ENCODE data around the gene OR8B8.

The OR8B8 gene

DNA sequence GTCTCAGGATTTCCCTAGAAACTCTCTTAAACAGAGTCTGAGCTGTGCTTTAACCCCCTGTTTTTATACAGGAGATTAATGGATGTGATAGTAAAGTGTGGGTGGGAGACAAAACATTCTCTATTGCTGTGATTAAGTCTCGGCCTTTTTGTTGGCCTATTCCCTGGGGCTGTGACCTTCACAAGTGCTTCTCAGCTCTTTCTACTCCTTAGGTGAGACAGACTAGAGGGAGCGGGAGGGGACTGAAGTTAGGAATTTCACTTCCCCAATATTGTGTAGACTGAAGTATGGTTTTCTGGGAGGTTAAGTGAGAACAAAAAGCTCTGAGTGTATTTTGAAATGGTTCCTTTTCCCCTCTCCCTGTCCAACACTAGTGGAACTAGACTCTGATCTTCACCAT is 29.8 kb upstream of the OR8B8 start:
- no CpG with 5 or more reads among the region's 2 CpGs for WGBS (ENCODE audit: insufficient coverage)
- POLR2A ChIA-PET = no interaction called here
- H3K9me3 ChIP-seq (ENCODE audit: control extremely low read depth in 1 of 5, control insufficient read depth in 4 of 5, insufficient read depth in 2 of 5, low read depth in 1 of 5, low read length in 4 of 5) = no peaks in the 10 kb centered on the region
- H3K4me1 ChIP-seq (ENCODE audit: control extremely low read depth in 1 of 4, control insufficient read depth in 4 of 4, insufficient read depth in 4 of 4, low read length in 3 of 4) = peaks cover 0 to 6% (median 2%) of the 10 kb centered on the region in 4 experiments
- no peak overlapping the region for H3K4me3 ChIP-seq (ENCODE audit: control insufficient read depth in 1 of 7, extremely low read depth in 1 of 7, insufficient read depth in 4 of 7, low read depth in 2 of 7, low read length in 6 of 7)
- H3K27ac ChIP-seq (ENCODE audit: insufficient read depth in 1 of 2, low read depth in 1 of 2, low read length in 2 of 2, poor library complexity in 1 of 2, severe bottlenecking in 2 of 2) = no peak overlapping the region
- CTCF ChIA-PET = no interaction called here
- peaks cover 0 to 9% (median 2%) of the 10 kb centered on the region in 5 experiments for H3K27me3 ChIP-seq (replicated peaks in 2 of 5; ENCODE audit: control insufficient read depth in 4 of 5, insufficient read depth in 5 of 5, low read length in 4 of 5)
- no peak for DNase-seq
- H3K36me3 ChIP-seq (ENCODE audit: control insufficient read depth in 4 of 4, insufficient read depth in 4 of 4, low read length in 3 of 4) = no peaks in the 10 kb centered on the region

DNA sequence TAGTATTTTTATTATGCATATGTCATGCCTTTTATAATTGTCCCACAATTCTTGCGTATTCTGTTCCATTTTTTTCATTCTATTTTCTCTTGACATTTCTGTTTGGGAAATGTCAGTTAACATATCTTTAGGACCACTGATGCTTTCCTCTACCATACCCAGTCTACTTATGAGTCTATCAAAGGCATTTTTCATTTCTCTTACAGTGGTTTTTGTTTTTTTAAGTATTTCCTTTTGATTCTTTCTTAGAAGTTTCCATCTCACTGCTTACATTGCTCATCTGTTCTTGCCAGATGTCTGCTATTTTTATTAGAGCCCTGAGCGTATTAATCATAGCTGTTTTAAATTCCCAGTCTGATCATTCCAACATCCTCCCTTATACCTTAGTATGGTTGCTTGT is 29.3 kb upstream of the OR8B8 start:
- Histone ChIP-seq H3K27ac (ENCODE audit: insufficient read depth in 1 of 2, low read depth in 1 of 2, low read length in 2 of 2, poor library complexity in 1 of 2, severe bottlenecking in 2 of 2) (no peak overlapping the region), H3K36me3 (ENCODE audit: control insufficient read depth in 4 of 4, insufficient read depth in 4 of 4, low read length in 3 of 4) (no peaks in the 10 kb centered on the region), H3K27me3 (replicated peaks in 2 of 5; ENCODE audit: control insufficient read depth in 4 of 5, insufficient read depth in 5 of 5, low read length in 4 of 5) (peaks cover 0 to 13% (median 2%) of the 10 kb centered on the region in 5 experiments), H3K9me3 (ENCODE audit: control extremely low read depth in 1 of 5, control insufficient read depth in 4 of 5, insufficient read depth in 2 of 5, low read depth in 1 of 5, low read length in 4 of 5) (no peaks in the 10 kb centered on the region), H3K4me1 (ENCODE audit: control extremely low read depth in 1 of 4, control insufficient read depth in 4 of 4, insufficient read depth in 4 of 4, low read length in 3 of 4) (peaks cover 0 to 6% (median 2%) of the 10 kb centered on the region in 4 experiments), H3K4me3 (ENCODE audit: control insufficient read depth in 1 of 7, extremely low read depth in 1 of 7, insufficient read depth in 4 of 7, low read depth in 2 of 7, low read length in 6 of 7) (no peak overlapping the region)
- no CpG with 5 or more reads among the region's 2 CpGs for WGBS (ENCODE audit: insufficient coverage)
- POLR2A ChIA-PET = no interaction called here
- DNase-seq = no peak
- CTCF ChIA-PET = no interaction called here

GRCh38 chr11:124474079-124474478 is 28.6 kb upstream of the OR8B8 start:
- WGBS (ENCODE audit: insufficient coverage) = no CpG with 5 or more reads among the region's 1 CpG
- Histone ChIP-seq H3K27me3 (replicated peaks in 2 of 5; ENCODE audit: control insufficient read depth in 4 of 5, insufficient read depth in 5 of 5, low read length in 4 of 5) (peaks cover 0 to 20% (median 2%) of the 10 kb centered on the region in 5 experiments), H3K4me3 (ENCODE audit: control insufficient read depth in 1 of 7, extremely low read depth in 1 of 7, insufficient read depth in 4 of 7, low read depth in 2 of 7, low read length in 6 of 7) (no peak overlapping the region), H3K4me1 (ENCODE audit: control extremely low read depth in 1 of 4, control insufficient read depth in 4 of 4, insufficient read depth in 4 of 4, low read length in 3 of 4) (peaks cover 0 to 6% (median 2%) of the 10 kb centered on the region in 4 experiments), H3K36me3 (ENCODE audit: control insufficient read depth in 4 of 4, insufficient read depth in 4 of 4, low read length in 3 of 4) (no peaks in the 10 kb centered on the region), H3K9me3 (ENCODE audit: control extremely low read depth in 1 of 5, control insufficient read depth in 4 of 5, insufficient read depth in 2 of 5, low read depth in 1 of 5, low read length in 4 of 5) (no peaks in the 10 kb centered on the region), H3K27ac (ENCODE audit: insufficient read depth in 1 of 2, low read depth in 1 of 2, low read length in 2 of 2, poor library complexity in 1 of 2, severe bottlenecking in 2 of 2) (no peak overlapping the region)
- peak in 2 of 3 donors; percentile 36 to 44 for DNase-seq
- ChIA-PET CTCF (no interaction called here), POLR2A (no interaction called here)

GRCh38 chr11:124473476-124473875 is 28.0 kb upstream of the OR8B8 start:
- POLR2A ChIA-PET = no interaction called here
- Histone ChIP-seq H3K27me3 (replicated peaks in 2 of 5; ENCODE audit: control insufficient read depth in 4 of 5, insufficient read depth in 5 of 5, low read length in 4 of 5) (peaks cover 0 to 22% (median 2%) of the 10 kb centered on the region in 5 experiments), H3K9me3 (ENCODE audit: control extremely low read depth in 1 of 5, control insufficient read depth in 4 of 5, insufficient read depth in 2 of 5, low read depth in 1 of 5, low read length in 4 of 5) (no peaks in the 10 kb centered on the region), H3K4me1 (ENCODE audit: control extremely low read depth in 1 of 4, control insufficient read depth in 4 of 4, insufficient read depth in 4 of 4, low read length in 3 of 4) (peaks cover 0 to 6% (median 2%) of the 10 kb centered on the region in 4 experiments), H3K27ac (ENCODE audit: insufficient read depth in 1 of 2, low read depth in 1 of 2, low read length in 2 of 2, poor library complexity in 1 of 2, severe bottlenecking in 2 of 2) (no peak overlapping the region), H3K4me3 (ENCODE audit: control insufficient read depth in 1 of 7, extremely low read depth in 1 of 7, insufficient read depth in 4 of 7, low read depth in 2 of 7, low read length in 6 of 7) (no peak overlapping the region), H3K36me3 (ENCODE audit: control insufficient read depth in 4 of 4, insufficient read depth in 4 of 4, low read length in 3 of 4) (no peaks in the 10 kb centered on the region)
- CTCF ChIA-PET = no interaction called here
- DNase-seq = peak in 1 of 3 donors; percentile 8
- no CpG with 5 or more reads among the region's 1 CpG for WGBS (ENCODE audit: insufficient coverage)

GRCh38 chr11:124470561-124471227 is 25.2 kb upstream of the OR8B8 start:
- Histone ChIP-seq H3K4me3 (ENCODE audit: control insufficient read depth in 1 of 7, extremely low read depth in 1 of 7, insufficient read depth in 4 of 7, low read depth in 2 of 7, low read length in 6 of 7) (no peak overlapping the region), H3K4me1 (ENCODE audit: control extremely low read depth in 1 of 4, control insufficient read depth in 4 of 4, insufficient read depth in 4 of 4, low read length in 3 of 4) (peaks cover 0 to 6% (median 2%) of the 10 kb centered on the region in 4 experiments), H3K9me3 (ENCODE audit: control extremely low read depth in 1 of 5, control insufficient read depth in 4 of 5, insufficient read depth in 2 of 5, low read depth in 1 of 5, low read length in 4 of 5) (no peaks in the 10 kb centered on the region), H3K36me3 (ENCODE audit: control insufficient read depth in 4 of 4, insufficient read depth in 4 of 4, low read length in 3 of 4) (no peaks in the 10 kb centered on the region), H3K27me3 (replicated peaks in 2 of 5; ENCODE audit: control insufficient read depth in 4 of 5, insufficient read depth in 5 of 5, low read length in 4 of 5) (peaks cover 0 to 29% (median 8%) of the 10 kb centered on the region in 5 experiments), H3K27ac (ENCODE audit: insufficient read depth in 1 of 2, low read depth in 1 of 2, low read length in 2 of 2, poor library complexity in 1 of 2, severe bottlenecking in 2 of 2) (no peak overlapping the region)
- DNase-seq = no peak
- POLR2A ChIA-PET = interaction anchor here (1.1 kb wide), 1 partner anchor 51 kb away, joined by 5 read pairs; no protein-coding TSS in a partner anchor
- WGBS (ENCODE audit: insufficient coverage) = 95% methylated on average over 8 of the region's 11 CpGs
- CTCF ChIA-PET = interaction anchor here (0.6 to 1.4 kb wide), 2 partner anchors 69 to 148 kb away, joined by 3 read pairs; no protein-coding TSS in a partner anchor

- no peak overlapping the region for H3K4me3 ChIP-seq (ENCODE audit: control insufficient read depth in 1 of 7, extremely low read depth in 1 of 7, insufficient read depth in 4 of 7, low read depth in 2 of 7, low read length in 6 of 7)
- ChIA-PET CTCF (no interaction called here), POLR2A (interaction anchor here (0.5 kb wide), 1 partner anchor 38 kb away, joined by 3 read pairs; no protein-coding TSS in a partner anchor)
- H3K27me3 ChIP-seq (replicated peaks in 2 of 5; ENCODE audit: control insufficient read depth in 4 of 5, insufficient read depth in 5 of 5, low read length in 4 of 5) = peaks cover 0 to 23% (median 6%) of the 10 kb centered on the region in 5 experiments
- H3K27ac ChIP-seq (ENCODE audit: insufficient read depth in 1 of 2, low read depth in 1 of 2, low read length in 2 of 2, poor library complexity in 1 of 2, severe bottlenecking in 2 of 2) = no peak overlapping the region
- H3K4me1 ChIP-seq (ENCODE audit: control extremely low read depth in 1 of 4, control insufficient read depth in 4 of 4, insufficient read depth in 4 of 4, low read length in 3 of 4) = peaks cover 0 to 3% (median under 1%) of the 10 kb centered on the region in 4 experiments
- no peaks in the 10 kb centered on the region for H3K9me3 ChIP-seq (ENCODE audit: control extremely low read depth in 1 of 5, control insufficient read depth in 4 of 5, insufficient read depth in 2 of 5, low read depth in 1 of 5, low read length in 4 of 5)
- no peak for DNase-seq
- WGBS (ENCODE audit: insufficient coverage) = 89% methylated on average over 7 of the region's 8 CpGs
- no peaks in the 10 kb centered on the region for H3K36me3 ChIP-seq (ENCODE audit: control insufficient read depth in 4 of 4, insufficient read depth in 4 of 4, low read length in 3 of 4)
Observed at GRCh38 chr11:124467381-124467927, 22.0 kb upstream of the OR8B8 start.

DNA sequence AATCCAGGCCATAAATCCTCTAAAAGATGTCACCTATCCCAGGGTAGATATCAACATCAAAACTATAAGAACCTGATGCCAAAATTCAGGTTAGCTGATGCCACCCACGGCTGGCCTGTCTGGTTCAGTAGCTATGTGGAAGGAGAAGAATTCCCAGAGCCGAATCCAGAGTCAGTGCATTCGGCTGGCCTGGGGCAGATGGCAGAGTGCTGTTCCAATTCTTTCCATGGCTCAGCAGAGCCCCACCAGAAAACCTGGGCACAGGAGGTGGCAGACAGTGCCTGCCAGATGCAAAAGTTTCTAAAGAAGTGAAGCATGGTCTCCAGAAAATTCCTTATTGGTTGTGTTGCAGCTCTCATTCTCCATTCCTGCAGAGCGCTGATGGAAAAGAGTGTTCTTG is 19.9 kb upstream of the OR8B8 start:
- H3K9me3 ChIP-seq (ENCODE audit: control extremely low read depth in 1 of 5, control insufficient read depth in 4 of 5, insufficient read depth in 2 of 5, low read depth in 1 of 5, low read length in 4 of 5) = no peaks in the 10 kb centered on the region
- H3K27ac ChIP-seq (ENCODE audit: insufficient read depth in 1 of 2, low read depth in 1 of 2, low read length in 2 of 2, poor library complexity in 1 of 2, severe bottlenecking in 2 of 2) = no peak overlapping the region
- 98% methylated on average over 4 of the region's 4 CpGs for WGBS (ENCODE audit: insufficient coverage)
- H3K4me3 ChIP-seq (ENCODE audit: control insufficient read depth in 1 of 7, extremely low read depth in 1 of 7, insufficient read depth in 4 of 7, low read depth in 2 of 7, low read length in 6 of 7) = no peak overlapping the region
- no peak for DNase-seq
- peaks cover 0 to 5% (median 1%) of the 10 kb centered on the region in 4 experiments for H3K4me1 ChIP-seq (ENCODE audit: control extremely low read depth in 1 of 4, control insufficient read depth in 4 of 4, insufficient read depth in 4 of 4, low read length in 3 of 4)
- POLR2A ChIA-PET = no interaction called here
- no peaks in the 10 kb centered on the region for H3K36me3 ChIP-seq (ENCODE audit: control insufficient read depth in 4 of 4, insufficient read depth in 4 of 4, low read length in 3 of 4)
- CTCF ChIA-PET = no interaction called here
- peaks cover 0 to 21% (median 6%) of the 10 kb centered on the region in 5 experiments for H3K27me3 ChIP-seq (replicated peaks in 2 of 5; ENCODE audit: control insufficient read depth in 4 of 5, insufficient read depth in 5 of 5, low read length in 4 of 5)

All from common myeloid progenitor, CD34-positive (primary cell).